Activated naive CD8-positive, alpha-beta T cell treated with anti-CD3 and anti-CD28 coated beads, Interleukin-2, amount 50 U/mL, for 24 hours (primary cell): ENCODE results near the gene CACNA1H.

Experiments
- ATAC-seq: fragments of 150-1000 bp; cut with Tn5 transposase; one replicate; pipeline ENCODE4 v1.10.0; 2021
- DNase-seq: peaks from one replicate; pipeline ENCODE4 v3.0.0; 2021
- H3K27ac Mint-ChIP-seq: one replicate; pipeline ENCODE4 v1.8.0; 2021; ENCODE audit warnings: mild to moderate bottlenecking, mixed read lengths
- H3K27me3 Mint-ChIP-seq: one replicate; pipeline ENCODE4 v1.8.0; 2021; ENCODE audit warnings: mixed read lengths
- H3K36me3 Mint-ChIP-seq: one replicate; pipeline ENCODE4 v1.8.0; 2021; ENCODE audit warnings: low read depth, mixed read lengths
- H3K4me1 Mint-ChIP-seq: one replicate; pipeline ENCODE4 v1.8.0; 2021; ENCODE audit warnings: mixed read lengths
- H3K4me3 Mint-ChIP-seq: one replicate; pipeline ENCODE4 v1.8.0; 2021; ENCODE audit warnings: mild to moderate bottlenecking, moderate library complexity, mixed read lengths
- H3K9me3 Mint-ChIP-seq: one replicate; pipeline ENCODE4 v1.8.0; 2021; ENCODE audit warnings: mixed read lengths

CACNA1H gene

GRCh38 chr16:1216681-1217400 lies 63.9 kb downstream of the CACNA1H start:
- Mint-ChIP-seq H3K27ac (no peak overlapping the region), H3K9me3 (no peaks in the 10 kb centered on the region), H3K4me1 (no peaks in the 10 kb centered on the region), H3K4me3 (no peak overlapping the region), H3K36me3 (no peaks in the 10 kb centered on the region), H3K27me3 (no peaks in the 10 kb centered on the region)
- DNase-seq: no peak
- no peak for ATAC-seq

- Mint-ChIP-seq H3K9me3 (no peaks in the 10 kb centered on the region), H3K4me3 (no peak overlapping the region), H3K4me1 (no peaks in the 10 kb centered on the region), H3K27me3 (no peaks in the 10 kb centered on the region), H3K27ac (no peak overlapping the region), H3K36me3 (no peaks in the 10 kb centered on the region)
- DNase-seq (no peak), ATAC-seq (no peak)
Measured at GRCh38 chr16:1217526-1217925, 64.6 kb downstream of the CACNA1H start.

- no peaks in the 10 kb centered on the region for H3K27me3 Mint-ChIP-seq
- H3K36me3 Mint-ChIP-seq: no peaks in the 10 kb centered on the region
- no peak overlapping the region for H3K27ac Mint-ChIP-seq
- no peaks in the 10 kb centered on the region for H3K9me3 Mint-ChIP-seq
- H3K4me3 Mint-ChIP-seq: no peak overlapping the region
- DNase-seq (no peak), ATAC-seq (no peak)
- no peaks in the 10 kb centered on the region for H3K4me1 Mint-ChIP-seq
Measured at GRCh38 chr16:1218061-1218929, 65.4 kb downstream of the CACNA1H start.

GRCh38 chr16:1218930-1219611 lies 66.2 kb downstream of the CACNA1H start:
- H3K27ac Mint-ChIP-seq: no peak overlapping the region

GRCh38 chr16:1220098-1220728 lies 67.3 kb downstream of the CACNA1H start:
- Mint-ChIP-seq H3K36me3 (no peaks in the 10 kb centered on the region), H3K4me3 (no peak overlapping the region), H3K27me3 (no peaks in the 10 kb centered on the region), H3K4me1 (no peaks in the 10 kb centered on the region), H3K27ac (no peak overlapping the region), H3K9me3 (no peaks in the 10 kb centered on the region)
- no peak for DNase-seq
- no peak for ATAC-seq

More at GRCh38 chr16:1218930-1219611, 66.2 kb downstream of the CACNA1H start:
- H3K9me3 Mint-ChIP-seq: no peaks in the 10 kb centered on the region
- H3K36me3 Mint-ChIP-seq: no peaks in the 10 kb centered on the region
- ATAC-seq: no peak
- H3K4me3 Mint-ChIP-seq: no peak overlapping the region
- no peaks in the 10 kb centered on the region for H3K4me1 Mint-ChIP-seq
- no peaks in the 10 kb centered on the region for H3K27me3 Mint-ChIP-seq
- DNase-seq: no peak

GRCh38 chr16:1220841-1221627 lies 68.1 kb downstream of the CACNA1H start:
- H3K27me3 Mint-ChIP-seq: no peaks in the 10 kb centered on the region
- H3K4me3 Mint-ChIP-seq: no peak overlapping the region
- H3K4me1 Mint-ChIP-seq: no peaks in the 10 kb centered on the region
- H3K36me3 Mint-ChIP-seq: no peaks in the 10 kb centered on the region
- DNase-seq: no peak
- no peaks in the 10 kb centered on the region for H3K9me3 Mint-ChIP-seq
- ATAC-seq: no peak
- H3K27ac Mint-ChIP-seq: no peak overlapping the region

GRCh38 chr16:1221628-1222552 lies 69.0 kb downstream of the CACNA1H start:
- H3K4me3 Mint-ChIP-seq: no peak overlapping the region
- ATAC-seq: no peak
- H3K27me3 Mint-ChIP-seq: no peaks in the 10 kb centered on the region
- no peaks in the 10 kb centered on the region for H3K9me3 Mint-ChIP-seq
- H3K27ac Mint-ChIP-seq: no peak overlapping the region
- no peaks in the 10 kb centered on the region for H3K4me1 Mint-ChIP-seq
- DNase-seq: no peak
- H3K36me3 Mint-ChIP-seq: no peaks in the 10 kb centered on the region

- Mint-ChIP-seq H3K27ac (no peak overlapping the region), H3K36me3 (no peaks in the 10 kb centered on the region), H3K4me1 (no peaks in the 10 kb centered on the region), H3K27me3 (no peaks in the 10 kb centered on the region), H3K9me3 (no peaks in the 10 kb centered on the region), H3K4me3 (no peak overlapping the region)
- no peak for ATAC-seq
- no peak for DNase-seq
Measured at GRCh38 chr16:1222553-1223354, 69.8 kb downstream of the CACNA1H start.

- Mint-ChIP-seq H3K27ac (no peak overlapping the region), H3K4me3 (no peak overlapping the region), H3K9me3 (no peaks in the 10 kb centered on the region), H3K36me3 (no peaks in the 10 kb centered on the region), H3K4me1 (no peaks in the 10 kb centered on the region), H3K27me3 (no peaks in the 10 kb centered on the region)
- no peak for ATAC-seq
- DNase-seq: no peak
Measured at GRCh38 chr16:1223355-1224214, 70.7 kb downstream of the CACNA1H start.

- no peaks in the 10 kb centered on the region for H3K36me3 Mint-ChIP-seq
- H3K27ac Mint-ChIP-seq: no peak overlapping the region
- DNase-seq (no peak), ATAC-seq (no peak)
- no peak overlapping the region for H3K4me3 Mint-ChIP-seq
- no peaks in the 10 kb centered on the region for H3K9me3 Mint-ChIP-seq
- no peaks in the 10 kb centered on the region for H3K27me3 Mint-ChIP-seq
- H3K4me1 Mint-ChIP-seq: no peaks in the 10 kb centered on the region
Measured at GRCh38 chr16:1224558-1224957, 71.7 kb downstream of the CACNA1H start.

- H3K4me3 Mint-ChIP-seq: no peak within 1 kb of the TSS
- no peak for ATAC-seq
- DNase-seq: no peak
- H3K27me3 Mint-ChIP-seq: no peaks in the 10 kb centered on the region
- H3K9me3 Mint-ChIP-seq: no peaks in the 10 kb centered on the region
- no peaks in the 10 kb centered on the region for H3K4me1 Mint-ChIP-seq
- no peak within 1 kb of the TSS for H3K27ac Mint-ChIP-seq
- no peaks in the 10 kb centered on the region for H3K36me3 Mint-ChIP-seq
Measured at GRCh38 chr16:1225051-1225451, 72.1 kb downstream of the CACNA1H start, which contains the start of gene TPSG1. TSS of gene TPSG1 (minus strand) at chr16:1225268. CDS start at chr16:1225252, 16 bp downstream.
